ENCODE measurements around the gene ALG5. TPM values are rescaled to one million over a fixed set of nuclear protein-coding genes. Genes with fewer than 3 reads are reported as not detected.
A peak's percentile ranks its signal among the peaks of the same experiment; 100 is the strongest.

ALG5 gene
- total RNA-seq, 1 donor from 2014 or later, result 57.9 TPM

DNA sequence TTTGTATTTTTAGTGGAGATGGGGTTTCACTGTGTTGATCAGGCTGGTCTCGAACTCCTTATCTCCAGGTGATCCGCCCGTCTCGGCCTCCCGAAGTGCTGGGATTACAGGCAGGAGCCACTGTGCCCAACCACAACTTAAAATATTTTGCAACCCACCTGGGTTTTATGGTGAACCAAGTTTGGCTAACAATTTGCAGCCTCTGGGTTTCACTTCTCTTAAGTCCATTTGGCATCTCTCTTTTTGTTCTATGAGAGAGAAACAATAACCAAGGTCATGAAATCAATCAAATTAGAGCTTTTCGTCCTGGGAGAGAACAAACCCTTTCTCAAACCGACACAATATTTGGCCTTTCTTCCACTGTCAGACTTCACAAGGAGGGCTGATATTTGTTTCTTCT, 73.5 kb downstream of the ALG5 start:
- no peak for FAIRE-seq
- Histone ChIP-seq H3K36me3 (ENCODE audit: control insufficient read depth, insufficient read depth, low read length) (no peaks in the 10 kb centered on the region), H3K27me3 (ENCODE audit: control insufficient read depth, insufficient read depth, low read length) (peaks cover 2% of the 10 kb centered on the region), H3K4me3 (ENCODE audit: low read depth, low read length) (no peak overlapping the region)
- TF ChIP-seq, protein P1, sequence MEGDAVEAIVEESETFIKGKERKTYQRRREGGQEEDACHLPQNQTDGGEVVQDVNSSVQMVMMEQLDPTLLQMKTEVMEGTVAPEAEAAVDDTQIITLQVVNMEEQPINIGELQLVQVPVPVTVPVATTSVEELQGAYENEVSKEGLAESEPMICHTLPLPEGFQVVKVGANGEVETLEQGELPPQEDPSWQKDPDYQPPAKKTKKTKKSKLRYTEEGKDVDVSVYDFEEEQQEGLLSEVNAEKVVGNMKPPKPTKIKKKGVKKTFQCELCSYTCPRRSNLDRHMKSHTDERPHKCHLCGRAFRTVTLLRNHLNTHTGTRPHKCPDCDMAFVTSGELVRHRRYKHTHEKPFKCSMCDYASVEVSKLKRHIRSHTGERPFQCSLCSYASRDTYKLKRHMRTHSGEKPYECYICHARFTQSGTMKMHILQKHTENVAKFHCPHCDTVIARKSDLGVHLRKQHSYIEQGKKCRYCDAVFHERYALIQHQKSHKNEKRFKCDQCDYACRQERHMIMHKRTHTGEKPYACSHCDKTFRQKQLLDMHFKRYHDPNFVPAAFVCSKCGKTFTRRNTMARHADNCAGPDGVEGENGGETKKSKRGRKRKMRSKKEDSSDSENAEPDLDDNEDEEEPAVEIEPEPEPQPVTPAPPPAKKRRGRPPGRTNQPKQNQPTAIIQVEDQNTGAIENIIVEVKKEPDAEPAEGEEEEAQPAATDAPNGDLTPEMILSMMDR (IDR thresholded peaks at IDR 0.05; ENCODE audit: insufficient read depth, low read length, severe bottlenecking), result no peak
- no peak for DNase-seq (ENCODE audit: low read depth)

DNA sequence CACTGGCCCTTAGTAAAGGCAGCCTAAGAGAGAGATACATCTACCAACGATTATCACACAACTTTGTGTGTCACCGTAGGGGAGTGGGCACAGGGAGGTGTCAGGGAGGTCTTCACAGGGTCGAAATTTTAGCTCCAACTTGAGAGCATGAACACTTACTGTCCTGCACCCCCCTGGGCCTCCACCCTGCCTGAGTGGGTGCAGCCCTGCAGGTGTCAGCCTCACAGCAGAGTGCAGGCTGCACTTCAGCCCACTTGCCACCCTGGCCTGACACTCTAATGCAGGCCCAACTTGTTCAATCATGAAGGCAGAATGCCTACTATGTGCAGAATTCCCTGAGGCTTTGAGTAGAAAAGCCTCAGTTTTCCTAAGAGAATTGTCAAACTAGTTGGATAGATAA, 75.1 kb downstream of the ALG5 start:
- TF ChIP-seq, protein P1 (IDR thresholded peaks at IDR 0.05; ENCODE audit: insufficient read depth, low read length, severe bottlenecking), result no peak
- no peak overlapping the region for H3K4me3 ChIP-seq (ENCODE audit: low read depth, low read length)
- FAIRE-seq, result no peak
- H3K36me3 ChIP-seq (ENCODE audit: control insufficient read depth, insufficient read depth, low read length), result no peaks in the 10 kb centered on the region
- peaks cover 2% of the 10 kb centered on the region for H3K27me3 ChIP-seq (ENCODE audit: control insufficient read depth, insufficient read depth, low read length)
- no peak for DNase-seq (ENCODE audit: low read depth)

DNA sequence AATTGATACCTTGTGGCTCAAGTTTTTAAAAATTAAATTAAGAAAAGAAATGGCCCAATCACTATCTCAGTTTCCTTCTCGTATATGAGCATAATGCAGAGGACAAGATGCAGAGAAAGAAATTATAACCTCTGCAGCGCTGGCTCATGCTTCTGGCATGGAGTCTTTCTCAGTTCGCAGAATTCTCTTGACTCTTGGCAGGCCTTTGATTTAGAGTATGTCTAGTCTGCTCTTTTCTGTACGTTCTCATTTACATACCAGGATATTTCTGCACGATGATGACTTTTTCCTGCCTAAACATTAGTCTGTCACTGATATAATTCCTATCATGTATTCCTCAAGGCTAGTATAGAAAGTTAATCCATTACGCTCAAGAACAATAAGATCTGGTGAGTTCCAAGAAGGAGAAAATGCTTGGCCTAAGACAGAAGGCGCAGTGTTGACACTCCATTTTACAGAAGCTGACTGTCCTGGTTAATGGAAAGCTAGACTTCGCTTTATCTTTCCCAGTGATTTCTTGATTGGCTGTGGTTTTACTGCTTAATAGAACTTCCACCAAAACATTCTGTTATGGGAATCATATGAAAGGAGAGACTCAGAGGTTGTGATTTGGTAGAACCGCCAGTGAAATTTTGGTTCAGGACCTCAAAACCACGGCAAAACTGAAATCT, 77.4 kb downstream of the ALG5 start:
- Histone ChIP-seq H3K36me3 (ENCODE audit: control insufficient read depth, insufficient read depth, low read length) (no peaks in the 10 kb centered on the region), H3K4me3 (ENCODE audit: low read depth, low read length) (no peak overlapping the region), H3K27me3 (ENCODE audit: control insufficient read depth, insufficient read depth, low read length) (peaks cover 7% of the 10 kb centered on the region)
- DNase-seq (ENCODE audit: low read depth) (no peak), FAIRE-seq (no peak)
- TF ChIP-seq, protein P1 (IDR thresholded peaks at IDR 0.05; ENCODE audit: insufficient read depth, low read length, severe bottlenecking), result no peak

DNA sequence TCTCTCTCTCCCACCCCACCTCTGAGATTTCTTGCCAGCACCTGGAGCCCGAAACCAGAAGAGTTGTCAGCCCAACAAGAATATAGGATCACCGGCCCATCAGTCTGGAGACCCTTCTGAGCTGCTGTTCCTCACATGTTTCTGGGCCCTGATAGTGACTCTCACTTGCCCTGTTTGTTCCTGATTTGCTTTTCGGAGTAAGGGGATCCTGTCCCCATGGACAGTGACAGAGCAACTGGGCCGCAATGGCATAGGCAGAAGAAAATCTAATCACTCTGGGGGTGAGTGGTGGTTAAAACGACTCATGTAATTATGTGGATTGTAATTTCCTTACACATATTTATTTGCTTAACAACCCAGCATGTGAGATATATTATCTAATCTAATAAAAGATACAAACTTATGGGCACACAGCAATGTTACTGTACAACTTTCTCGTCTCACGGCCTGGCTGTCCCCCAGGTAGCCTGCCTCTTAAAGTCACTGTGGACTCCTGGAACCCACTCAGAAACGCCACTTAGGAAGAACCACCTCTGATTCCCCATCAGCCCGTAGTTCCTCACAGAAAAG, 78.4 kb downstream of the ALG5 start:
- peak overlapping the region; percentile 49 for H3K4me3 ChIP-seq (ENCODE audit: low read depth, low read length)
- H3K36me3 ChIP-seq (ENCODE audit: control insufficient read depth, insufficient read depth, low read length), result no peaks in the 10 kb centered on the region
- FAIRE-seq, result no peak
- no peak for DNase-seq (ENCODE audit: low read depth)
- peaks cover 8% of the 10 kb centered on the region for H3K27me3 ChIP-seq (ENCODE audit: control insufficient read depth, insufficient read depth, low read length)
- TF ChIP-seq, protein P1 (IDR thresholded peaks at IDR 0.05; ENCODE audit: insufficient read depth, low read length, severe bottlenecking), result no peak

DNA sequence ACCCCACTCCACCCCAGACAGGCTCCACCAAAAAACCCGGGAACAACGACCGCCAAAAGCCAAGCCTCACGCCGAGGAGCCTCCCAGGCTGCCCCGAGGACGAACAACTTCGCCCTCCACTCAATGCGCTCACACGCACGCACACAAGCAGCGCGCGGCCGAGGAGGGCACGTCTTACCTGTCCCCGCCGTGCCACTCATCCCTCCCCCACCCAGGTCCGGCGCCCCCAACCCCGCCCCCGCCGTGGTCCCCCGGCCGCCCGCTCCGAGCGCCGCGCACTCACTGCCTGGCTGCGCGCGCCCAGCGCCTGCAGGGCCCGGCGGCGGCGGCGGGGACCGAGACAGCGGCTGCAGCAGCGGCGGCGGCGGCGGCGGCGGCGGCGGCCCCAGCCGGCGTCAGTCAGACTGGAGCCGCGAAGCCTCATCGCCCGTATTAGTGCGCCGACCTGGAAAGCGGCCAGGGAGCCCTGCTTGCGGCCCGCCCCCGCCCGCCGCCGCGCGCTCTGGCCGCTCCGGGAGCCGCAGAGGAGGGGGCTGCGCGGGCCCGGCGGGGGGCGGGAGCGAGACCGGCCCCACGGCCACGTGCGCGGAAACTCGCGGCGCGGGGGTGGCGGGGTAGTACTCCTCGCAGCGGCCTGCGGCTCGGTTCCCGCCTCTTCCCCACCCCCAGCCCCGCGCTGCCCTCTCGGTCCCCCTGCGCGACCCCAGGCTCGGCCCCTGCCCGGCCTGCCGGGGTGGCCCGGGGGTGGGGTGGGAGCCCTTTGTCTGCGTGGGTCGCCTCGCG, 79.1 kb downstream of the ALG5 start, which contains the start of gene SMAD9:
TSS of gene SMAD9 (minus strand) at position 406 of the 783 bp plus-strand sequence. CDS start 40,549 bp downstream, outside the sequence.
- Histone ChIP-seq H3K36me3 (ENCODE audit: control insufficient read depth, insufficient read depth, low read length) (no peaks in the 10 kb centered on the region), H3K27me3 (ENCODE audit: control insufficient read depth, insufficient read depth, low read length) (peaks cover 8% of the 10 kb centered on the region), H3K4me3 (ENCODE audit: low read depth, low read length) (peak within 1 kb of the TSS; percentile 49)
- peak; percentile 29 for DNase-seq (ENCODE audit: low read depth)
- no peak for FAIRE-seq
- TF ChIP-seq, protein P1 (IDR thresholded peaks at IDR 0.05; ENCODE audit: insufficient read depth, low read length, severe bottlenecking), result no peak

Data from bronchial epithelial cell (primary cell).